ENCODE measurements around the gene MACROH2A2. TPM values are rescaled to one million over a fixed set of nuclear protein-coding genes. Genes with fewer than 3 reads are reported as not detected.

The MACROH2A2 gene
- total RNA-seq, 1 experiment from 2014 or later: 47.4 TPM

DNA sequence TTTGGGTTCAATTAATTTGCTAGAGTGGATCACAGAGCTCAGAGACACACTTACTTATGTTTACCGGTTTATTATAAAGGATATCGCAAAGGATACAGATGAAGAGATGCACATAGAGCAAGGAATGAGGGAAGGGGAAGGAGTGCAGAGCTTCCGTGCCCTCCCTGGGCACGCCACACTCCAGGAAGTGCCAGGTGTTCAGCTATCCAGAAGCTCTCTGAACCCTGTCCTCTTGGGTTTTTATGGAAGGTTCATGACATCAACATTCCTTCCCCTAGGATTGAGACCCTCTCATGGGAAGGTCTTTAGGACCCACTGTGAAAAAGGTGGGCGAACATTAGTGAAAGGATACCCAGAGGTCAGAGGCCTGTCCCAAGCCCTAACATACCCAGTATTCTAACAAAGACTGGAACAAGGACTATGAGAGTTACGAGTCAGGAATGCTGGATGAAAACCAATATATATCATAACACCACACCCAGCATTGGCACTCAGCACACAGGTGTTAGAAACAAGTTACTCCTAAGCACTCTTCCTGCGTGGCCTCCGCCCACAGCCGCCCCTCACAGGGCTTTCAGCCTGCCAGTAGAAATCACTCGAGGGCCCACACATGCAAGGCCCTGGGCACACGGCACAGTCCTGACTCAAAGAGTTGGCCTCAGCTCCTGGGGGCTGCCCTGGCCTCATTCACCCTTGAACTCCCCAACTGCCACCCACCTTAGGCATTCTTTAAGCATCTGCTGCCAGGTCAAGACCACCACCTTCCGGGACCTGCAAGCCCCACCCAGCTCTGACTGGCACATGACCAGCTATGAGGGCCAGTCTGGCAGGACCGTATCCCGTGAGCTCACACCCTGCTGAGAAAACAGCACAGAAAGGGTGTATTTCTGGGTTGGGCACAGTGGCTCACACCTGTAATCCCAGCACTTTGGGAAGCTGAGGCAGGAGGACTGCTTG is 85.6 kb downstream of the MACROH2A2 start:
- DNase-seq: no peak

DNA sequence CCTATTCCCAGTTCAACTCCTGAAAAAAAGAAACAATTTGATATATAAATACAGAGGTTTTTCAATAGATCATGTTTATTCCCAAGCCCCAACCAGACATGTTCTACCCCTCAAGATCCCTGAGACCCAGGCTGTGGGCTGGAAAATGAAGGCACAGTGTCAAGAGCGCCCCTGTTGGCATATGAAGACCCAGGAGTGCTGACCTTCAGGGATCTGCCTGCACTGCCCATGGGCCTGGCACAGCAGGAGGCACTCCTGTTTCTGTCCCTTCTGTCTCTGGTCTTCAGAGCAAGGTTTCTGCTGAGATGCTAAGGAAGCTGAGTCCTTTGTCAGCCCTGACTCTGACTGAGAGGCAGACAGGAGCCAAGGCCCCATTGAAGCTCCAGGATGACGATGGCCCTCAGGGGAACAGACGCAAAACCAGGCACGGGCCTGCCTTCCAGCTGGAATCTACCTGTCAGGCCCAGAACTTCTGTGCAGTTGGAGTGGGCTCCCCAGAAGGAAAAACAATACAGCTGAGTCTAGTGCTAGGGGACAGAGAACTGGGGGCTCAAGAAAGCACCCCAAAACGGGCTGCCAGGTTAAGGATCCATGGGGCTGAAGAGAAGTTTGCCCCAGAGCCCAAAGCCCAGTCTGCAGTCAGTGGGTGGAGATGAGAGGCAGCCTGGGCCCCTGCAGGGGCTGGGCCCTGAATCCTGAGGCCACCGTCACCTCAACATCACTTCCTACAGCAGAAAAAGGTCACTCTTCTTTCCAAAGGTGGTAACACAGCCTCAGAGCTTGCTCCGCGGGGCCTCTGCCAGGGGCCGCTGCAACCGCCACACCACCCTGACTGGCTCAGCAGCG is 86.7 kb downstream of the MACROH2A2 start:
- Histone ChIP-seq H3K27me3 (ENCODE audit: control insufficient read depth, insufficient read depth, low read length) (no peaks in the 10 kb centered on the region), H3K4me3 (ENCODE audit: insufficient read depth, low read depth, low read length) (no peak overlapping the region), H3K36me3 (replicated peaks; ENCODE audit: control insufficient read depth, insufficient read depth, low read length) (no peaks in the 10 kb centered on the region)
- DNase-seq: peak; percentile 57

More for the DNA sequence above, 85.6 kb downstream of the MACROH2A2 start:
- Histone ChIP-seq H3K4me3 (ENCODE audit: insufficient read depth, low read depth, low read length) (no peak overlapping the region), H3K27me3 (ENCODE audit: control insufficient read depth, insufficient read depth, low read length) (no peaks in the 10 kb centered on the region; the same call in 1 of the 2 replicates), H3K36me3 (replicated peaks; ENCODE audit: control insufficient read depth, insufficient read depth, low read length) (no peaks in the 10 kb centered on the region)

DNA sequence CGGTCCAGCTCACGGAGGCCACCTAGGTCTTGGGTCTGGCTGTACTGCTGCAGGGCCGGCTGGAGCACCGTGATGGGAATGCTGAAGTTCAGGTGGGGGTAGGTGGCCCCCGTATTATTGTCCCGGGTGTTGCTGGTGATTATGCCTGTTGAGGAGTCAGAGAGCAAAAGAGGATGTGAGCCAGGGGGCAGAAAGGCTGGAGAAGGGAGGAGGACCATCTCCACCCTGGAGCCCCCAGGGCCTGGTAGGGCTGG is 87.3 kb downstream of the MACROH2A2 start:
- no peak overlapping the region for H3K4me3 ChIP-seq (ENCODE audit: insufficient read depth, low read depth, low read length)
- DNase-seq: peak; percentile 35
- H3K27me3 ChIP-seq (ENCODE audit: control insufficient read depth, insufficient read depth, low read length): peaks cover under 1% of the 10 kb centered on the region; the same call in 1 of the 2 replicates
- H3K36me3 ChIP-seq (replicated peaks; ENCODE audit: control insufficient read depth, insufficient read depth, low read length): no peaks in the 10 kb centered on the region

DNA sequence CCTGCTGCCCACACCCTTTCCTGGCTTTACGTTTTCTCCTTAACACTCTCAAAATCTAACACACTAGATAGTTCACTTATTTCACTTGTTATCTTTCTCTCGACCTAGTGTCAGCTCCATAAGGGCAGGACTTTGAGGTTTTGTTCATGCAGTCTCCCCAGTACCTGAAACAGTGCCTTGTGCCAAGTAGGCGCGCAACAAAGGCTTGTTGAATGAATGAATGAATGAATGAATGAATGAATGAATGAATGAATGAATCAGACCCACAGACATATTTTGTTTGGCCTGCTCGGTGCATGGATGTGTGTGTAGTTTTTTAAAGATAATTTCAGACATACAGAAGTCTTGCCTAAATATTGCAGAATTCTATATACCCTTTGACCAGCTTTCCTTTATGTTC is 87.7 kb downstream of the MACROH2A2 start:
- no peaks in the 10 kb centered on the region for H3K36me3 ChIP-seq (replicated peaks; ENCODE audit: control insufficient read depth, insufficient read depth, low read length)
- H3K27me3 ChIP-seq (ENCODE audit: control insufficient read depth, insufficient read depth, low read length): peaks cover 4% of the 10 kb centered on the region; the same call in 1 of the 2 replicates
- H3K4me3 ChIP-seq (ENCODE audit: insufficient read depth, low read depth, low read length): no peak overlapping the region
- no peak for DNase-seq

DNA sequence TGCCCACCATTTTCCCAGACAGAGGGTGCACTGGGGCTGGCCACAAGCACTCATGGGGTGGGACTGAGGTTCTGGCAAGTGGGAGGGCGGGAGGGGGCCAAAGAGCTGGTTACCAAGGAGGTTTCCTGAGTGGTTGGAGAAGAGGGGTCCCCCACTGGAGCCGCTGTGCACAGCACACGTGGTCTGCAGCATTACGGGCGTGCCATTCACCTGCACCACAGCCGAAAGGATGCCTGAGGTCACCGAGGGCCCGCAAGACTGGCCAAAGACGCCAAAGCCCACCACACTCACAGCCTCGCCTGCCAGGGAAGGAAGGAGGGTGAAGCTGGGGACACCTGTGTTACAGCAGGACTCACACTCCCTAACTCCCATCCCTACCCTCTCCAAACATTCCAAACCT is 89.9 kb downstream of the MACROH2A2 start:
- H3K27me3 ChIP-seq (ENCODE audit: control insufficient read depth, insufficient read depth, low read length): peaks cover 5% of the 10 kb centered on the region; the same call in 1 of the 2 replicates
- H3K36me3 ChIP-seq (replicated peaks; ENCODE audit: control insufficient read depth, insufficient read depth, low read length): no peaks in the 10 kb centered on the region
- H3K4me3 ChIP-seq (ENCODE audit: insufficient read depth, low read depth, low read length): no peak overlapping the region
- peak; percentile 24 for DNase-seq

DNA sequence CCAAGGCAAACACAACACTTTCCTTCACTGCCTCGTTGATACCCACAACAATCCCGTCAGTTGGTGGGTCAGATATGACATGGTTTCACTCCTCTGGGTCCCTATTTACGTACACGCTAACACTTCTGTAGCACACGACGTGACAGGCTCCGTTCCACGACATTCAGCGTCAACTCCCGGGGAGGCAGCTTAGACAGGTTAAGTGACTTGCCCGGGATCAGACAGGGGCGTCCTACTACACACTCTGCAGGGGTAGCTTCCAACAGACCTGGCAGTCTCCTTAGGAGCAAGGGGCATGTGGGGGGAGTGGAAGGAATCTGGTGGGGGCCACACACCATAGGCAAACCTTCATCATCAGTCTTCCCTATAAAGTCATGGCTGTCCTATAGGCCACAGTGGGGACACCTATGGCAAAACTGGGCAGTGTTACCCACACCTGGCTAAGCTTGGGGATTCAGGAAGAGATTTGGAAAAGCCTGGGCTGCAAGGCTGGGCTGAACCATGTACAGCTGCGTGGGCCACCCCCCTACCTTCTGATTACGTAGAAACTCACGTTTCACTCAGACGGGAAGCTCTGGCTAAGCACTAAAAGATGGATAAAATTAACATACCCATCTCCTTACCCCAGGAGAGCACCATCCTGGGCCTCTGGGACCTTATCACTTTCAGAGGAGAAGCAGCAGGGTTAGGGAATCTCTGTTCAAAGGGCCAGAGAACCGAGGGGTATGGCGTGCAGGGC is 91.9 kb downstream of the MACROH2A2 start:
- no peak for DNase-seq
- no peaks in the 10 kb centered on the region for H3K36me3 ChIP-seq (replicated peaks; ENCODE audit: control insufficient read depth, insufficient read depth, low read length)
- H3K27me3 ChIP-seq (ENCODE audit: control insufficient read depth, insufficient read depth, low read length): peaks cover 5% of the 10 kb centered on the region; the same call in 1 of the 2 replicates
- H3K4me3 ChIP-seq (ENCODE audit: insufficient read depth, low read depth, low read length): no peak overlapping the region; the same call in 1 of the 2 replicates

DNA sequence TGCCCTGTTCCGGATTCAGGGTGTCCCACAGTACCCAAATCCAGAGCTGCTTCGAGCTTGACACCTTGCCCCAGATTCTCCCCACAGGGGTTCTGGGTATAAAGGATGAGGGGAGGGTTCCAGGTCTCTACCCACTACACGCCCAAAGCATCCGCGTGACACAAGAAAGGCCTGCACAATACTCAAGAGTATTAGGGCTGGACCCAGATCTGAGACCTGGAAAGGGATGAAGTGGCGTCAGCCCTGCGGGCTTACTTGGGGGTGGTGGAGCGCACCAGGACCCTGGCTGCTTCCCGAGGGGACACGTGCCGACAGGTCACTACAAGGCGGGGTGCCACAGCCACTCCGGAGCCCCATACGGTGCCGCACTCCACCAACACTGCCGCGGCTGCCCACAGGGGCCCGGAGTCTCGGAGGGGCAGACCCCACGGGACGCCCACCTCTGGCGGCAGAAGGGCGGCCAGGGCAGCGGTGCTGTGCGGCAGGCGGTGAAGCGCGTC is 92.6 kb downstream of the MACROH2A2 start:
- H3K36me3 ChIP-seq (replicated peaks; ENCODE audit: control insufficient read depth, insufficient read depth, low read length): no peaks in the 10 kb centered on the region; the same call in 1 of the 2 replicates
- H3K27me3 ChIP-seq (ENCODE audit: control insufficient read depth, insufficient read depth, low read length): peaks cover 5% of the 10 kb centered on the region; the same call in 1 of the 2 replicates
- no peak for DNase-seq
- H3K4me3 ChIP-seq (ENCODE audit: insufficient read depth, low read depth, low read length): peak overlapping the region; percentile 73

DNA sequence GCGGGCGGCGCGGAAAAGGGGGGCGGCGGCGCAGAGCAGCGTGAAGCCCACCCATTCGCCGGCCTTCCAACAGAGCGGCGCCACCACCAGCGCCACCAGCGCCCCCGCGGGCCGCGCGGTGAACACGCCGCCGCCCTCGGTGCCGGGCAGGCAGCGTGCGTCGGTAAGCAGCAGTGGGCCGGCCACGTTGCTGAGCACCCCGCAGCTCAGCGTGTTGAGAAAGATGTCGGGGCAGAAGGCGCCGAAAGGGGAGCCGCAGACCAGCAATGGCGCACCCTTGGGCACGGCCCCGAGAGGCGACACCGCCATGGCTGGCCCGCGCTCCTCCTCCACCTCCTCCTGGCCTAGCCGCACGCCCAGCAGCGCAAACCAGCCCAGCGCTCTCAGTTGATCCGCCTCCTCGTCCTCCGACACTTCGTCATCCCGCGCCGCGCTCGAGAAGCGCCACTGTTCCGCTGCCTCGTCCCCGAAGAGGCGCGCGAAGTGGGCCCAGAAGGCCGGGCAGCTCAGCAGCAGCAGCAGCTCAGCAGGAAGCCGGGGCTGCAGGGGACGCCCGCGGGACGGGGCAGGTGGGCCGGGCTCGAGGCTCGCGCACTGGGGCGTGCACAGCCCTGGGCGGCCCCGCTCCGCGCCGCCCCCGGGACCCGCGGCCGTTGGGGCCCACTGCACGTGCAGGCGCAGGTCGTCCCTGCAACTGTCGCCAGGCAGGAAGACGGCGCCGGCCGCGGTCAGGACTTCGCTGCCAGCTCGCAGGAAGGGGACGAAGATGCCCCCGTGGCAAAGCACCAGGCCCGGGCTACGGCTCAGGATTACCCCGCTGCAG is 93.2 kb downstream of the MACROH2A2 start:
- peaks cover 5% of the 10 kb centered on the region; the same call in 1 of the 2 replicates for H3K27me3 ChIP-seq (ENCODE audit: control insufficient read depth, insufficient read depth, low read length)
- peak; percentile 85 for DNase-seq
- H3K4me3 ChIP-seq (ENCODE audit: insufficient read depth, low read depth, low read length): peak overlapping the region; percentile 73

DNA sequence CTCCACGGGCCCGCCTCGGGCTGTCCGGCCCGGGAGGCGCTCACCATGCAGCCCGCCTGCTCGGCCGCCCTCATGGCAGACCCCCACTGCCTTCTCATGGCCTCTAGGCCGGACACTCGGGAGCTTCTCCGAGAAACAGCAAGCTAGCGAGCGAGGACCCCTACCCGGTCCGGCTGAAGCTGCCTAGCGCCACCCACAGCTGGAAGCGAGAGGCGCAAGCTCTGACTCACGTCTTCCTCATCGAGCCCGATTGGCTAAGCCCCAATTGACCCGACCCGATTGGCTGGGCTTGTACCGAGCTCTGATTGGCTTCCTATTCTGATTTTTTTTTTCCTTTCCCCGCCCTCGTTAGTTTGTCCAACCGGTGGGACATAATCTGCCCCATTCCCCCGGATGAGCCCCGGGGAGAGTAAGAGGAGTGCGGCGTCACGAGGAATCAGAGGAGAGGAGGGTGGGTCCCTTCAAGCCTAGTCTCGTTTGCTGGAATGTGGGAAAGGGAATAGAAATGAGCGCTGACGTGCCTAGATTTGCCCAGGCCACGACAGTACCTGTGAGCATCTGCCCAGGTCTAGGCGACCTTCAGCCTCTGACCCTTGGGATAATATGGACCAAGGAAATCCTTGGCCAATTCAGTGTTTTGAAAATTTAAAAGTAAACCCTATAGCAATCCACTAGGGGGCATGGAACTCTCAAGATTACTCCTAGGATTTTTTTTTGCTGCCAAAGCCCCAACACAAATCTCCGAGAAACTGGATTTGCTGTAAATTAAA is 94.0 kb downstream of the MACROH2A2 start, which contains the start of gene TYSND1:
Gene TYSND1, minus strand, starts transcription at position 212 of the 770 bp plus-strand sequence. Its CDS starts 114 bp downstream, at position 98.
- Histone ChIP-seq H3K36me3 (replicated peaks; ENCODE audit: control insufficient read depth, insufficient read depth, low read length) (peaks cover 3% of the 10 kb centered on the region), H3K4me3 (ENCODE audit: insufficient read depth, low read depth, low read length) (peak within 1 kb of the TSS; percentile 73), H3K27me3 (ENCODE audit: control insufficient read depth, insufficient read depth, low read length) (peaks cover 5% of the 10 kb centered on the region; the same call in 1 of the 2 replicates)
- DNase-seq: peak; percentile 98

More for the DNA sequence above, 93.2 kb downstream of the MACROH2A2 start:
- H3K36me3 ChIP-seq (replicated peaks; ENCODE audit: control insufficient read depth, insufficient read depth, low read length): no peaks in the 10 kb centered on the region; the same call in 1 of the 2 replicates

DNA sequence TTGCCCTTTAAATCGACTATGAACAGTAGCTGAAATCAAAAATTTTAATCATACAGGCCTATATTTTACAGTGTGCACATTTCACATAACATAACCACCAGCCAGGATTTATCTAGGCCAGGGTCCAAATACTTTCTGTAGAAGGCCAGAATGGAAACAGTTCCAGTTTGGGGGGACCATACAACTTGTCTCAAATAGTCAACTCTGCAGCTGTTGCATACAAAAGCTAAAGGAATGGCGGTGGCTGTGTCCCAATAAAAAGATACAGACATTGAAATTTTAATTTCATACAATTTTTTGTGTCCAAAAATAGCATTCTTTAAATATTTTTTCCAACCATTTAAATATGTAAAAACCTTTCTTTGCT is 94.6 kb downstream of the MACROH2A2 start:
- H3K36me3 ChIP-seq (replicated peaks; ENCODE audit: control insufficient read depth, insufficient read depth, low read length): peaks cover 7% of the 10 kb centered on the region
- DNase-seq: no peak
- no peak overlapping the region; the same call in 1 of the 2 replicates for H3K4me3 ChIP-seq (ENCODE audit: insufficient read depth, low read depth, low read length)
- H3K27me3 ChIP-seq (ENCODE audit: control insufficient read depth, insufficient read depth, low read length): peaks cover 5% of the 10 kb centered on the region; the same call in 1 of the 2 replicates

DNA sequence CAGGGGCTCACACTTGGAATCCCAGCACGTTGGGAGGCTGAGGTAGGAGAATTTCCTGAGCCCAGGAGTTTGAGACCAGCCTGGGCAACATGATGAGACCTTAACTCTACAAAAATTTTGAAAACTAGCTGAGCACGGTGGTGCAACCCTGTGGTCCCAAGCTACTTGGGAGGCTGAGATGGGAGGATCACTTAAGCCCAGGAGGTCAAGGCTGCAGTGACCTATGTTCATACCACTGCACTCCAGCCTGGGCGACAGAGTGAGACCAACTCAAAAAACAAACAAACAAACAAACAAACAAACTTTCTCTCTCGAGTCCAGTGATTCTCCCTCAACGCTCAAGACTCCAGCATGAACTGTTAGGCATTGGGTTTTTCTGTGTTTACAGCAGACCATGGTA is 95.9 kb downstream of the MACROH2A2 start:
- no peak for DNase-seq
- Histone ChIP-seq H3K36me3 (replicated peaks; ENCODE audit: control insufficient read depth, insufficient read depth, low read length) (peaks cover 19% of the 10 kb centered on the region), H3K4me3 (ENCODE audit: insufficient read depth, low read depth, low read length) (no peak overlapping the region), H3K27me3 (ENCODE audit: control insufficient read depth, insufficient read depth, low read length) (peaks cover 5% of the 10 kb centered on the region; the same call in 1 of the 2 replicates)

DNA sequence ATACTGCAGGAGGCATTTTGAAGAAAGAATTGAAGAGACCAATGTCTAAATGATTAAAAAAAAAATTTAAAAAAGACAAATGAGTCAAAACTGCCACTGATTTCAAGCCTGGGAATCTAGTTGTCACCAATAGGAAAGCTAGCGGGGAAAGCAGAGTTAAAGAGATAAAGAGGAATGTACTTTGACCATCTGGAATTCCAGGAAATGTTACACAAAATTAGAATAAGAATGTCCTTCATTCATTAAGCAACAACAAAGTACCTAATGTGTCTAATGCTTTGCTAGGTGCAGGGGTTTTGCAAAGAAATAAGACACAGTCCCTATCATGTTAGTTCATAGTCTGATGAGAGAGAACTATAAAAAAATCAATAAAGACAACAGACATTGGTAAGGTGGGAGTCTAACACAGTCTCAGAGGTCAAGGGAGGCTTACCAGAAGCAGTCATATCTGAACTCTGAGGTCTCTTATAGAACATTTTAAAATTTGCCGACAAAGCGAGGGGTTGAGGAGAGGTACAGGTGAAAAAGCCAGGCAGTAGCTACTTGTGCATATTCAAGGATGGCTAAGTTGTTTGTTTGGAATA is 102.7 kb downstream of the MACROH2A2 start:
- Histone ChIP-seq H3K27me3 (ENCODE audit: control insufficient read depth, insufficient read depth, low read length) (no peaks in the 10 kb centered on the region), H3K36me3 (replicated peaks; ENCODE audit: control insufficient read depth, insufficient read depth, low read length) (peaks cover 24% of the 10 kb centered on the region), H3K4me3 (ENCODE audit: insufficient read depth, low read depth, low read length) (no peak overlapping the region)
- no peak for DNase-seq

Data from H7 (cell line).